A549 (cell line): ENCODE data around the gene MRPL20.
"Not testable (repeated sequence)": the region's sequence is repeated elsewhere in the genome, so short reads cannot be mapped to it uniquely, and the experiment has no call there.

Experiments used
- CHD2 ChIP-seq: fragments of 150-350 bp; IDR thresholded peaks from 2 replicates; pipeline ENCODE4 v1.6.1; 2014; ENCODE audit warnings: low read length; ENCODE audit not compliant: partially characterized antibody
- EP300 ChIP-seq, 2 experiments: fragments of >200 bp; sonication (Bioruptor Twin); formaldehyde crosslinking; IDR thresholded peaks; 2 replicates in 1 of 2; 3 replicates in 1 of 2; pipeline ENCODE4 v1.6.1; 2016 to 2017
- MYC ChIP-seq: IDR thresholded peaks from 2 replicates; pipeline ENCODE4 v1.6.1; 2012; ENCODE audit warnings: mild to moderate bottlenecking, inconsistent platforms, low read length, improper control_type of control experiment, borderline replicate concordance
- RAD21 ChIP-seq, 2 experiments: fragments of >200 bp in 1 of 2; sonication (Bioruptor Twin) in 1 of 2; formaldehyde crosslinking in 1 of 2; IDR thresholded peaks in 1 of 2; conservative IDR thresholded peaks in 1 of 2; 2 replicates in 1 of 2; 3 replicates in 1 of 2; pipeline ENCODE4 v1.6.1; 2012 to 2018; ENCODE audit warnings: inconsistent platforms in 1 of 2
- TF ChIP-seq, protein P1 (sequence below): fragments of >200 bp; sonication (Bioruptor Twin); formaldehyde crosslinking; IDR thresholded peaks from 3 replicates; pipeline ENCODE4 v1.5.1; 2016
- TF ChIP-seq, protein P2 (sequence below): fragments of 250-450 bp; sonication (Bioruptor Pico); IDR thresholded peaks from 2 replicates; pipeline ENCODE4 v1.5.0; 2021; ENCODE audit warnings: mild to moderate bottlenecking, moderate library complexity, borderline replicate concordance

DNA sequence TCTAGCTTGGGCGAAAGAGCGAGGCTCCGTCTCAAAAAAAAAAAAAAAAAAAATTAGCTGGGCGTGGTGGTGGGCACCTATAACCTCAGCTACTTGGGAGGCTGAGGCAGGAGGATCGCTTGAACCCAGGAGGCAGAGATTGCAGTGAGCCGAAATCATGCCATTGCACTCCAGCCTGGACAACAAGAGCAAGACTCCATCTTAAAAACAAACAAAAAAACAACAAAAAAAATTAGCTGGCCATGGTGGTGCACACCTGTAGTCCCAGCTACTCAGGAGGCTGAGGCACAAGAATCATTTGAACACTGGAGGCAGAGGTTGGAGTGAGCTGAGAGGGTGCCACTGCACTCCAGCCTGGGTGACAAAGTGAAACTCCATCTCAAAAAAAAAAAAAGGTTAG is 21.9 kb upstream of the MRPL20 start:
- not testable (repeated sequence) for TF ChIP-seq EP300 (IDR thresholded peaks at IDR 0.05); MYC; CHD2; RAD21 (conservative IDR thresholded peaks at IDR 0.05 in 1 of 2, IDR thresholded peaks at IDR 0.05 in 1 of 2)
- TF ChIP-seq, protein P1, sequence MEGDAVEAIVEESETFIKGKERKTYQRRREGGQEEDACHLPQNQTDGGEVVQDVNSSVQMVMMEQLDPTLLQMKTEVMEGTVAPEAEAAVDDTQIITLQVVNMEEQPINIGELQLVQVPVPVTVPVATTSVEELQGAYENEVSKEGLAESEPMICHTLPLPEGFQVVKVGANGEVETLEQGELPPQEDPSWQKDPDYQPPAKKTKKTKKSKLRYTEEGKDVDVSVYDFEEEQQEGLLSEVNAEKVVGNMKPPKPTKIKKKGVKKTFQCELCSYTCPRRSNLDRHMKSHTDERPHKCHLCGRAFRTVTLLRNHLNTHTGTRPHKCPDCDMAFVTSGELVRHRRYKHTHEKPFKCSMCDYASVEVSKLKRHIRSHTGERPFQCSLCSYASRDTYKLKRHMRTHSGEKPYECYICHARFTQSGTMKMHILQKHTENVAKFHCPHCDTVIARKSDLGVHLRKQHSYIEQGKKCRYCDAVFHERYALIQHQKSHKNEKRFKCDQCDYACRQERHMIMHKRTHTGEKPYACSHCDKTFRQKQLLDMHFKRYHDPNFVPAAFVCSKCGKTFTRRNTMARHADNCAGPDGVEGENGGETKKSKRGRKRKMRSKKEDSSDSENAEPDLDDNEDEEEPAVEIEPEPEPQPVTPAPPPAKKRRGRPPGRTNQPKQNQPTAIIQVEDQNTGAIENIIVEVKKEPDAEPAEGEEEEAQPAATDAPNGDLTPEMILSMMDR, result not testable (repeated sequence)
- TF ChIP-seq, protein P2, sequence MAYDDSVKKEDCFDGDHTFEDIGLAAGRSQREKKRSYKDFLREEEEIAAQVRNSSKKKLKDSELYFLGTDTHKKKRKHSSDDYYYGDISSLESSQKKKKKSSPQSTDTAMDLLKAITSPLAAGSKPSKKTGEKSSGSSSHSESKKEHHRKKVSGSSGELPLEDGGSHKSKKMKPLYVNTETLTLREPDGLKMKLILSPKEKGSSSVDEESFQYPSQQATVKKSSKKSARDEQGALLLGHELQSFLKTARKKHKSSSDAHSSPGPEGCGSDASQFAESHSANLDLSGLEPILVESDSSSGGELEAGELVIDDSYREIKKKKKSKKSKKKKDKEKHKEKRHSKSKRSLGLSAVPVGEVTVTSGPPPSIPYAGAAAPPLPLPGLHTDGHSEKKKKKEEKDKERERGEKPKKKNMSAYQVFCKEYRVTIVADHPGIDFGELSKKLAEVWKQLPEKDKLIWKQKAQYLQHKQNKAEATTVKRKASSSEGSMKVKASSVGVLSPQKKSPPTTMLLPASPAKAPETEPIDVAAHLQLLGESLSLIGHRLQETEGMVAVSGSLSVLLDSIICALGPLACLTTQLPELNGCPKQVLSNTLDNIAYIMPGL (CRISPR knock-in tag), result not testable (repeated sequence)
